HepG2 (cell line): ENCODE data around the gene CBX2. TPM values are rescaled to one million over a fixed set of nuclear protein-coding genes. Genes with fewer than 3 reads are reported as not detected.

Experiments
- ARHGAP35 ChIP-seq: sonication (generic); formaldehyde crosslinking; IDR thresholded peaks from 2 replicates; pipeline ENCODE4 v1.9.0; 2022; ENCODE audit warnings: mild to moderate bottlenecking, inconsistent platforms, moderate library complexity, missing genetic modification reagents, borderline replicate concordance
- FOXM1 ChIP-seq: sonication (generic); formaldehyde crosslinking; IDR thresholded peaks from 2 replicates; pipeline ENCODE4 v1.5.0; 2020; ENCODE audit warnings: missing genetic modification reagents
- GFI1 ChIP-seq: sonication (generic); formaldehyde crosslinking; IDR thresholded peaks from 2 replicates; pipeline ENCODE4 v1.5.0; 2020; ENCODE audit warnings: missing genetic modification reagents, mild to moderate bottlenecking, borderline replicate concordance
- KLF11 ChIP-seq: IDR thresholded peaks from 2 replicates; pipeline ENCODE4 v1.6.1; 2016; ENCODE audit warnings: missing compliant biosample characterization
- KLF15 ChIP-seq: sonication (generic); formaldehyde crosslinking; IDR thresholded peaks from 2 replicates; pipeline ENCODE4 v1.8.1; 2023; ENCODE audit warnings: borderline replicate concordance, mild to moderate bottlenecking, inconsistent platforms, missing genetic modification reagents, mixed read lengths
- MAZ ChIP-seq, 2 experiments: sonication (generic) in 1 of 2; formaldehyde crosslinking in 1 of 2; IDR thresholded peaks; 2 replicates each; pipeline versions ENCODE4 v1.5.0 to v1.6.1; 2012 to 2020; ENCODE audit warnings: low read depth in 2 of 2, mild to moderate bottlenecking in 2 of 2, borderline replicate concordance in 1 of 2, improper control_type of control experiment in 1 of 2, low read length in 1 of 2, missing genetic modification reagents in 1 of 2, moderate library complexity in 1 of 2
- NR2C2 ChIP-seq: sonication (generic); formaldehyde crosslinking; IDR thresholded peaks from 2 replicates; pipeline ENCODE4 v1.4.0; 2020; ENCODE audit warnings: missing genetic modification reagents, mild to moderate bottlenecking, moderate library complexity, borderline replicate concordance
- PHF21A ChIP-seq: sonication (generic); formaldehyde crosslinking; IDR thresholded peaks from 2 replicates; pipeline ENCODE4 v1.5.0; 2020; ENCODE audit warnings: mild to moderate bottlenecking, missing genetic modification reagents
- PHF8 ChIP-seq: sonication (generic); formaldehyde crosslinking; IDR thresholded peaks from 2 replicates; pipeline ENCODE4 v1.5.0; 2020; ENCODE audit warnings: missing genetic modification reagents
- ZFP37 ChIP-seq: sonication (generic); formaldehyde crosslinking; IDR thresholded peaks from 2 replicates; pipeline ENCODE4 v1.4.0; 2020; ENCODE audit warnings: missing genetic modification reagents, borderline replicate concordance
- ZIK1 ChIP-seq: sonication (generic); formaldehyde crosslinking; IDR thresholded peaks from 2 replicates; pipeline ENCODE4 v1.5.0; 2020; ENCODE audit warnings: mild to moderate bottlenecking, low read depth, missing genetic modification reagents, borderline replicate concordance
- ZNF121 ChIP-seq: sonication (generic); formaldehyde crosslinking; IDR thresholded peaks from 2 replicates; pipeline ENCODE4 v1.5.0; 2020; ENCODE audit warnings: mild to moderate bottlenecking, missing genetic modification reagents
- ZNF256 ChIP-seq: sonication (generic); formaldehyde crosslinking; conservative IDR thresholded peaks from 2 replicates; pipeline ENCODE4 v1.4.0; 2020; ENCODE audit warnings: missing genetic modification reagents
- ZNF317 ChIP-seq: sonication (generic); formaldehyde crosslinking; IDR thresholded peaks from 2 replicates; pipeline ENCODE4 v1.5.0; 2020; ENCODE audit warnings: mild to moderate bottlenecking, missing genetic modification reagents
- ZNF367 ChIP-seq: sonication (generic); formaldehyde crosslinking; IDR thresholded peaks from 2 replicates; pipeline ENCODE4 v1.4.0; 2020; ENCODE audit warnings: missing genetic modification reagents, borderline replicate concordance
- ZNF543 ChIP-seq: sonication (generic); formaldehyde crosslinking; IDR thresholded peaks from 2 replicates; pipeline ENCODE4 v1.4.0; 2020; ENCODE audit warnings: mild to moderate bottlenecking, missing genetic modification reagents
- ZNF777 ChIP-seq: sonication (generic); formaldehyde crosslinking; IDR thresholded peaks from 2 replicates; pipeline ENCODE4 v1.4.0; 2020; ENCODE audit warnings: missing genetic modification reagents
- ZNF780A ChIP-seq: sonication (generic); formaldehyde crosslinking; IDR thresholded peaks from 2 replicates; pipeline ENCODE4 v1.8.0; 2022; ENCODE audit warnings: mild to moderate bottlenecking, missing genetic modification reagents, moderate library complexity
- polyA plus RNA-seq, 8 experiments: library from polyadenylated mRNA; depleted of rRNA in 3 of 8; stranded (reverse) in 7 of 8; unstranded in 1 of 8; fragments of >200 nt; fragmentation: Illumina TruSeq in 4 of 8; extraction: Trizol in 4 of 8; gene quantifications; 2 replicates each; pipeline versions ENCODE4 v1.2.1 to v1.2.3, GENCODE V29; 2011 to 2016; ENCODE audit warnings: low read depth in 4 of 8, missing spikeins in 1 of 8, mixed read lengths in 1 of 8; ENCODE audit not compliant: insufficient read depth in 1 of 8
- total RNA-seq, 5 experiments: library from RNA; depleted of rRNA; stranded (reverse); fragments of >200 nt; fragmentation: Illumina TruSeq; extraction: Trizol; gene quantifications; 2 replicates each; pipeline ENCODE4 v1.2.3, GENCODE V29; 2016; ENCODE audit warnings: low read depth in 1 of 5
- TF ChIP-seq, protein P1 (sequence below), 2 experiments: sonication (generic) in 1 of 2; formaldehyde crosslinking in 1 of 2; IDR thresholded peaks; 2 replicates each; pipeline versions ENCODE4 v1.4.0 to v1.6.1; 2018 to 2020; ENCODE audit warnings: missing genetic modification reagents in 2 of 2, borderline replicate concordance in 1 of 2, low read depth in 1 of 2, mild to moderate bottlenecking in 1 of 2, missing biosample characterization in 1 of 2
- TF ChIP-seq, protein P2 (sequence below): IDR thresholded peaks from 2 replicates; pipeline ENCODE4 v1.6.1; 2016; ENCODE audit warnings: control low read depth
- TF ChIP-seq, protein P3 (sequence below): sonication (generic); formaldehyde crosslinking; IDR thresholded peaks from 2 replicates; pipeline ENCODE4 v1.4.0; 2020; ENCODE audit warnings: low read depth, mild to moderate bottlenecking, missing genetic modification reagents
- TF ChIP-seq, protein P4 (sequence below): sonication (generic); formaldehyde crosslinking; IDR thresholded peaks from 2 replicates; pipeline ENCODE4 v1.4.0; 2020; ENCODE audit warnings: missing genetic modification reagents

The CBX2 gene
- total and polyA plus RNA-seq, 2 of the 13 experiments (the other 11 are each of a cell fraction or from before 2014, with no cell fraction given) = 14.5 to 31.1 TPM

DNA sequence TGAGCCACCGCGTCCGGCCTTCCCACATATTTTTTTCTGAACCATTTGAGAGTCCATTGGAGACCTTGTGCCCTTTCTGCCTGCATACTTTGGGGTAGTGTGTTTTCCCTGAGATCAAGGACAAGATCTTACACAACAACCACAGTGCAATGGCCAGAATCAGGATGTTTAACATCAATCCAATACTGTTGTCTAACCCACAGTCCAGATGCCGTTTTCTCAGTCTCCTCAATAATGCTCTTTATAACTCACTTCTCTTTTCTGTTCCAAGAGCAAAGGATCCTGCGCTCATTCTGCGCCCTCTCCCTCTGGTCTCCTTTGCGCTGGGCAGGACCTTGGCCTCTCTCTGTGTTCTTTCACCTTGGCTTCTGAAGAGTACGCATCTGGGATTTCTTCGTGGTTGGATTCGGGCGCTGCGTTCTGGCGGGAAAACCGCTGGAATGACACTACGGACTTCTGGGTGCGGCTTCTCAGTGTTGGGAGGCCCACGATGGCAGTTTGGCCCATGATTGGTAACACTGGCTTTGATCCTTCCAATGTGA, 44.7 kb downstream of the CBX2 start (continued):
- TF ChIP-seq, protein P1, sequence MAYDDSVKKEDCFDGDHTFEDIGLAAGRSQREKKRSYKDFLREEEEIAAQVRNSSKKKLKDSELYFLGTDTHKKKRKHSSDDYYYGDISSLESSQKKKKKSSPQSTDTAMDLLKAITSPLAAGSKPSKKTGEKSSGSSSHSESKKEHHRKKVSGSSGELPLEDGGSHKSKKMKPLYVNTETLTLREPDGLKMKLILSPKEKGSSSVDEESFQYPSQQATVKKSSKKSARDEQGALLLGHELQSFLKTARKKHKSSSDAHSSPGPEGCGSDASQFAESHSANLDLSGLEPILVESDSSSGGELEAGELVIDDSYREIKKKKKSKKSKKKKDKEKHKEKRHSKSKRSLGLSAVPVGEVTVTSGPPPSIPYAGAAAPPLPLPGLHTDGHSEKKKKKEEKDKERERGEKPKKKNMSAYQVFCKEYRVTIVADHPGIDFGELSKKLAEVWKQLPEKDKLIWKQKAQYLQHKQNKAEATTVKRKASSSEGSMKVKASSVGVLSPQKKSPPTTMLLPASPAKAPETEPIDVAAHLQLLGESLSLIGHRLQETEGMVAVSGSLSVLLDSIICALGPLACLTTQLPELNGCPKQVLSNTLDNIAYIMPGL (CRISPR knock-in tag; IDR thresholded peaks at IDR 0.05; ENCODE audit: borderline replicate concordance in 1 of 2, low read depth in 1 of 2) = peak in 1 of 2 experiments; percentile 72; a peak in 1 of 4 replicates
- TF ChIP-seq ZNF777 (CRISPR knock-in tag) (peak; percentile 70; the same call in 1 of the 2 replicates), ZIK1 (CRISPR knock-in tag) (0 out of 2 replicates have a peak, but pooled peaks have one; percentile 32), ZNF256 (peak; percentile 87; the same call in 1 of the 2 replicates), ZNF367 (CRISPR knock-in tag) (no peak), PHF8 (peak; percentile 35), ZFP37 (CRISPR knock-in tag) (0 out of 2 replicates have a peak, but pooled peaks have one; percentile 42), NR2C2 (CRISPR knock-in tag) (peak; percentile 79), MAZ (IDR thresholded peaks at IDR 0.05; ENCODE audit: borderline replicate concordance, low read depth, low read length) (no peak), MAZ (CRISPR knock-in tag; IDR thresholded peaks at IDR 0.05; ENCODE audit: low read depth) (peak; percentile 57), ARHGAP35 (CRISPR knock-in tag) (0 out of 2 replicates have a peak, but pooled peaks have one; percentile 48), GFI1 (CRISPR knock-in tag) (peak; percentile 82), PHF21A (CRISPR knock-in tag) (peak; percentile 93), KLF11 (CRISPR knock-in tag) (peak; percentile 68; the same call in 1 of the 2 replicates), KLF15 (CRISPR knock-in tag) (no peak), ZNF121 (0 out of 2 replicates have a peak, but pooled peaks have one; percentile 43), FOXM1 (no peak), ZNF543 (CRISPR knock-in tag) (peak; percentile 78; the same call in 1 of the 2 replicates), ZNF780A (CRISPR knock-in tag) (no peak), ZNF317 (CRISPR knock-in tag) (peak; percentile 84)
- TF ChIP-seq, protein P2, sequence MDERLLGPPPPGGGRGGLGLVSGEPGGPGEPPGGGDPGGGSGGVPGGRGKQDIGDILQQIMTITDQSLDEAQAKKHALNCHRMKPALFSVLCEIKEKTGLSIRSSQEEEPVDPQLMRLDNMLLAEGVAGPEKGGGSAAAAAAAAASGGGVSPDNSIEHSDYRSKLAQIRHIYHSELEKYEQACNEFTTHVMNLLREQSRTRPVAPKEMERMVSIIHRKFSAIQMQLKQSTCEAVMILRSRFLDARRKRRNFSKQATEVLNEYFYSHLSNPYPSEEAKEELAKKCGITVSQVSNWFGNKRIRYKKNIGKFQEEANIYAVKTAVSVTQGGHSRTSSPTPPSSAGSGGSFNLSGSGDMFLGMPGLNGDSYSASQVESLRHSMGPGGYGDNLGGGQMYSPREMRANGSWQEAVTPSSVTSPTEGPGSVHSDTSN = 0 out of 2 replicates have a peak, but pooled peaks have one; percentile 10
- TF ChIP-seq, protein P3, sequence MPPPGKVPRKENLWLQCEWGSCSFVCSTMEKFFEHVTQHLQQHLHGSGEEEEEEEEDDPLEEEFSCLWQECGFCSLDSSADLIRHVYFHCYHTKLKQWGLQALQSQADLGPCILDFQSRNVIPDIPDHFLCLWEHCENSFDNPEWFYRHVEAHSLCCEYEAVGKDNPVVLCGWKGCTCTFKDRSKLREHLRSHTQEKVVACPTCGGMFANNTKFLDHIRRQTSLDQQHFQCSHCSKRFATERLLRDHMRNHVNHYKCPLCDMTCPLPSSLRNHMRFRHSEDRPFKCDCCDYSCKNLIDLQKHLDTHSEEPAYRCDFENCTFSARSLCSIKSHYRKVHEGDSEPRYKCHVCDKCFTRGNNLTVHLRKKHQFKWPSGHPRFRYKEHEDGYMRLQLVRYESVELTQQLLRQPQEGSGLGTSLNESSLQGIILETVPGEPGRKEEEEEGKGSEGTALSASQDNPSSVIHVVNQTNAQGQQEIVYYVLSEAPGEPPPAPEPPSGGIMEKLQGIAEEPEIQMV (CRISPR knock-in tag) = peak; percentile 76; the same call in 1 of the 2 replicates
- TF ChIP-seq, protein P4, sequence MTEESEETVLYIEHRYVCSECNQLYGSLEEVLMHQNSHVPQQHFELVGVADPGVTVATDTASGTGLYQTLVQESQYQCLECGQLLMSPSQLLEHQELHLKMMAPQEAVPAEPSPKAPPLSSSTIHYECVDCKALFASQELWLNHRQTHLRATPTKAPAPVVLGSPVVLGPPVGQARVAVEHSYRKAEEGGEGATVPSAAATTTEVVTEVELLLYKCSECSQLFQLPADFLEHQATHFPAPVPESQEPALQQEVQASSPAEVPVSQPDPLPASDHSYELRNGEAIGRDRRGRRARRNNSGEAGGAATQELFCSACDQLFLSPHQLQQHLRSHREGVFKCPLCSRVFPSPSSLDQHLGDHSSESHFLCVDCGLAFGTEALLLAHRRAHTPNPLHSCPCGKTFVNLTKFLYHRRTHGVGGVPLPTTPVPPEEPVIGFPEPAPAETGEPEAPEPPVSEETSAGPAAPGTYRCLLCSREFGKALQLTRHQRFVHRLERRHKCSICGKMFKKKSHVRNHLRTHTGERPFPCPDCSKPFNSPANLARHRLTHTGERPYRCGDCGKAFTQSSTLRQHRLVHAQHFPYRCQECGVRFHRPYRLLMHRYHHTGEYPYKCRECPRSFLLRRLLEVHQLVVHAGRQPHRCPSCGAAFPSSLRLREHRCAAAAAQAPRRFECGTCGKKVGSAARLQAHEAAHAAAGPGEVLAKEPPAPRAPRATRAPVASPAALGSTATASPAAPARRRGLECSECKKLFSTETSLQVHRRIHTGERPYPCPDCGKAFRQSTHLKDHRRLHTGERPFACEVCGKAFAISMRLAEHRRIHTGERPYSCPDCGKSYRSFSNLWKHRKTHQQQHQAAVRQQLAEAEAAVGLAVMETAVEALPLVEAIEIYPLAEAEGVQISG = peak; percentile 62; the same call in 1 of the 2 replicates
